ENCODE results near the gene MMD.

- TF ChIP-seq CTCF (IDR thresholded peaks at IDR 0.05 in 4 of 5, conservative IDR thresholded peaks at IDR 0.05 in 1 of 5) (no peak), POLR2A (IDR thresholded peaks at IDR 0.05) (no peak)
Observed at GRCh38 chr17:55346658-55347057, 75.0 kb downstream of the MMD start.
